ENCODE measurements around the gene NFYC.

NFYC gene

DNA sequence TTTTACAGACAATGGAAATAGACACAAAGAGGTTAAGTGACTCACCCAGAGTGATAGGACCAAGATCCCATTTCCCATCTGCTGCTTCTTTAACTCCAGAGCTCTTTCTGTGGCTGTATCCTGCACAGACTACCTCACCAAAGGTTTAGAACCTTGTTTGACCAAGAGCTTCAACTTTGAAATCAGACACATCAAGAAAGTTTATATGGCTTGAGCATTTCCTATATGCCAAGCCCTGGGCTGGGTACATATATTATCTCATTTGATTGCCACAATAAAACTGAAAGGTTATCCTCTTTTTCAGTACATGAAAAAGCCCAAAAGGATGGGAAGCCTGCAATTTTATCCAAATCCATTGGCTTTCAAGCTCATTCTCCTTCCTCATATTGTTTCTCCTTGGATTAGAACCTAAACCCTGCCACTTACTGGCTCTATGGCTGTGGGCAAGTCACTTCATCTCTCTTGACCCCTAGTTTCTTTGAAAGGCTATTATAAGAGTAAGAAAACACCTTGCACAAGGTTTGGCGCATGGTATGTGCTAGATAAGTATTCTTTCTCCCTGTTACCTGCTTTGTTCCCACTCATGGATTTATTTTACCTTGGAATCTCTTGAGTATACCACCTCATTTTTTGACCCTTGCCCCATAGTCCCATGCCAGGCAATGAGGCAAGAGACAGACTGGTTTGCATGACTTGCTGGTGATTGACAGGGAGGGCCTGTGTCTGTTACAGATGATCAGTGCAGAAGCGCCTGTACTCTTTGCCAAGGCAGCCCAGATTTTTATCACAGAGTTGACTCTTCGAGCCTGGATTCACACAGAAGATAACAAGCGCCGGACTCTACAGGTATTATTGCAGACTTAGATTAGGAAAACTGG, 57.6 kb downstream of the NFYC start:
- ATAC-seq (ENCODE audit: insufficient read depth, low read depth) (no peak), DNase-seq (no peak)
- Histone ChIP-seq H3K79me2 (ENCODE audit: insufficient read depth, low read length) (peaks cover 6% of the 10 kb centered on the region; the same call in 1 of the 2 replicates), H3K27me3 (ENCODE audit: insufficient read depth, low read length, poor library complexity) (no peaks in the 10 kb centered on the region), H3K4me3 (ENCODE audit: low read depth in 1 of 2, low read length in 2 of 2) (no peak overlapping the region), H4K20me1 (ENCODE audit: insufficient read depth, low read length) (no peaks in the 10 kb centered on the region), H3K9me3 (ENCODE audit: insufficient read depth, low read length, severe bottlenecking) (no peaks in the 10 kb centered on the region), H3K4me1 (ENCODE audit: insufficient read depth, low read length) (no peaks in the 10 kb centered on the region), H3K36me3 (ENCODE audit: insufficient read depth, low read length) (peaks cover 73% of the 10 kb centered on the region), H3K27ac (ENCODE audit: low read length) (no peak overlapping the region), H3K4me2 (ENCODE audit: insufficient read depth, low read length) (no peak overlapping the region), H3K9ac (ENCODE audit: low read depth, low read length) (no peak overlapping the region), H2AFZ (ENCODE audit: low read depth, low read length) (no peak overlapping the region)
- TF ChIP-seq EZH2 (IDR thresholded peaks at IDR 0.05; ENCODE audit: borderline replicate concordance, low read depth, low read length, severe bottlenecking), result no peak
- TF ChIP-seq, protein P1, sequence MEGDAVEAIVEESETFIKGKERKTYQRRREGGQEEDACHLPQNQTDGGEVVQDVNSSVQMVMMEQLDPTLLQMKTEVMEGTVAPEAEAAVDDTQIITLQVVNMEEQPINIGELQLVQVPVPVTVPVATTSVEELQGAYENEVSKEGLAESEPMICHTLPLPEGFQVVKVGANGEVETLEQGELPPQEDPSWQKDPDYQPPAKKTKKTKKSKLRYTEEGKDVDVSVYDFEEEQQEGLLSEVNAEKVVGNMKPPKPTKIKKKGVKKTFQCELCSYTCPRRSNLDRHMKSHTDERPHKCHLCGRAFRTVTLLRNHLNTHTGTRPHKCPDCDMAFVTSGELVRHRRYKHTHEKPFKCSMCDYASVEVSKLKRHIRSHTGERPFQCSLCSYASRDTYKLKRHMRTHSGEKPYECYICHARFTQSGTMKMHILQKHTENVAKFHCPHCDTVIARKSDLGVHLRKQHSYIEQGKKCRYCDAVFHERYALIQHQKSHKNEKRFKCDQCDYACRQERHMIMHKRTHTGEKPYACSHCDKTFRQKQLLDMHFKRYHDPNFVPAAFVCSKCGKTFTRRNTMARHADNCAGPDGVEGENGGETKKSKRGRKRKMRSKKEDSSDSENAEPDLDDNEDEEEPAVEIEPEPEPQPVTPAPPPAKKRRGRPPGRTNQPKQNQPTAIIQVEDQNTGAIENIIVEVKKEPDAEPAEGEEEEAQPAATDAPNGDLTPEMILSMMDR (IDR thresholded peaks at IDR 0.05; ENCODE audit: borderline replicate concordance, extremely low read depth, low read length, poor library complexity, severe bottlenecking), result no peak

GRCh38 chr1:40749817-40750216, 58.3 kb downstream of the NFYC start:
- Histone ChIP-seq H3K27me3 (ENCODE audit: insufficient read depth, low read length, poor library complexity) (no peaks in the 10 kb centered on the region), H3K36me3 (ENCODE audit: insufficient read depth, low read length) (peaks cover 78% of the 10 kb centered on the region)

GRCh38 chr1:40750451-40750908, 59.0 kb downstream of the NFYC start:
- no peak for TF ChIP-seq EZH2 (IDR thresholded peaks at IDR 0.05; ENCODE audit: borderline replicate concordance, low read depth, low read length, severe bottlenecking)
- TF ChIP-seq, protein P1 (IDR thresholded peaks at IDR 0.05; ENCODE audit: borderline replicate concordance, extremely low read depth, low read length, poor library complexity, severe bottlenecking), result no peak
- no peaks in the 10 kb centered on the region for H3K27me3 ChIP-seq (ENCODE audit: insufficient read depth, low read length, poor library complexity)
- H3K27ac ChIP-seq (ENCODE audit: low read length), result no peak overlapping the region
- H3K4me2 ChIP-seq (ENCODE audit: insufficient read depth, low read length), result no peak overlapping the region
- H3K36me3 ChIP-seq (ENCODE audit: insufficient read depth, low read length), result peaks cover 83% of the 10 kb centered on the region
- ATAC-seq (ENCODE audit: insufficient read depth, low read depth) (no peak), DNase-seq (no peak)
- no peaks in the 10 kb centered on the region for H3K4me1 ChIP-seq (ENCODE audit: insufficient read depth, low read length)
- no peaks in the 10 kb centered on the region for H4K20me1 ChIP-seq (ENCODE audit: insufficient read depth, low read length)
- H3K79me2 ChIP-seq (ENCODE audit: insufficient read depth, low read length), result no peaks in the 10 kb centered on the region
- no peak overlapping the region for H3K9ac ChIP-seq (ENCODE audit: low read depth, low read length)
- H3K4me3 ChIP-seq (ENCODE audit: low read depth in 1 of 2, low read length in 2 of 2), result no peak overlapping the region
- no peak overlapping the region for H2AFZ ChIP-seq (ENCODE audit: low read depth, low read length)
- no peaks in the 10 kb centered on the region for H3K9me3 ChIP-seq (ENCODE audit: insufficient read depth, low read length, severe bottlenecking)

More at GRCh38 chr1:40749817-40750216, 58.3 kb downstream of the NFYC start:
- ATAC-seq (ENCODE audit: insufficient read depth, low read depth), result no peak
- Histone ChIP-seq H3K9ac (ENCODE audit: low read depth, low read length) (no peak overlapping the region), H3K4me1 (ENCODE audit: insufficient read depth, low read length) (no peaks in the 10 kb centered on the region), H3K4me2 (ENCODE audit: insufficient read depth, low read length) (no peak overlapping the region), H2AFZ (ENCODE audit: low read depth, low read length) (no peak overlapping the region), H4K20me1 (ENCODE audit: insufficient read depth, low read length) (no peaks in the 10 kb centered on the region), H3K4me3 (ENCODE audit: low read depth in 1 of 2, low read length in 2 of 2) (no peak overlapping the region), H3K27ac (ENCODE audit: low read length) (no peak overlapping the region), H3K9me3 (ENCODE audit: insufficient read depth, low read length, severe bottlenecking) (no peaks in the 10 kb centered on the region), H3K79me2 (ENCODE audit: insufficient read depth, low read length) (peaks cover under 1% of the 10 kb centered on the region; the same call in 1 of the 2 replicates)
- TF ChIP-seq, protein P1 (IDR thresholded peaks at IDR 0.05; ENCODE audit: borderline replicate concordance, extremely low read depth, low read length, poor library complexity, severe bottlenecking), result no peak
- TF ChIP-seq EZH2 (IDR thresholded peaks at IDR 0.05; ENCODE audit: borderline replicate concordance, low read depth, low read length, severe bottlenecking), result no peak
- no peak for DNase-seq

Measured in DND-41 (cell line).